C4-2B (cell line): ENCODE measurements around the gene KIAA2012.

Source experiments
- ZFX ChIP-seq: fragments of 450-650 bp; IDR thresholded peaks from 2 replicates; pipeline ENCODE4 v1.6.1; 2017
- TF ChIP-seq, protein P1 (sequence below): fragments of 450-650 bp; conservative IDR thresholded peaks from 2 replicates; pipeline ENCODE4 v1.5.1; 2017; ENCODE audit warnings: mild to moderate bottlenecking

DNA sequence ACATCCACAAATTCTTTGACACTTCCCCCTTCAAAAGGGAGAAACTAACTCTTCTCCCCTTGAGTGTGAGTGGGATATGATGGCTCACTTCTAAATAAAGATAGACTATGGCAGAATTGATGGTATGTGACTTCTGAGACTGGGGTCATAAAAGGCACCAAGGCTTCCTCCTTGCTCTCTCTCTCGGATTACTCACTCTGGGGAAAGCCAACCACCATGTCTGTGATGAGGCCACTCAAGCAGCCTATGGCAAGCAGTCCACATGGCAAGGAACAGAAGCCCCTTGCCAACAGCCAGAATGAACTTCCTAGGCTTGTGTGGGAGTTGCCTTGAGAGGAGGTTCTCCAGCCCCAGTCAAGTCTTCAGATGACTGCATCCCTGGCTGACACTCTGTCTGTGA lies 43.6 kb downstream of the KIAA2012 start:
- TF ChIP-seq, protein P1, sequence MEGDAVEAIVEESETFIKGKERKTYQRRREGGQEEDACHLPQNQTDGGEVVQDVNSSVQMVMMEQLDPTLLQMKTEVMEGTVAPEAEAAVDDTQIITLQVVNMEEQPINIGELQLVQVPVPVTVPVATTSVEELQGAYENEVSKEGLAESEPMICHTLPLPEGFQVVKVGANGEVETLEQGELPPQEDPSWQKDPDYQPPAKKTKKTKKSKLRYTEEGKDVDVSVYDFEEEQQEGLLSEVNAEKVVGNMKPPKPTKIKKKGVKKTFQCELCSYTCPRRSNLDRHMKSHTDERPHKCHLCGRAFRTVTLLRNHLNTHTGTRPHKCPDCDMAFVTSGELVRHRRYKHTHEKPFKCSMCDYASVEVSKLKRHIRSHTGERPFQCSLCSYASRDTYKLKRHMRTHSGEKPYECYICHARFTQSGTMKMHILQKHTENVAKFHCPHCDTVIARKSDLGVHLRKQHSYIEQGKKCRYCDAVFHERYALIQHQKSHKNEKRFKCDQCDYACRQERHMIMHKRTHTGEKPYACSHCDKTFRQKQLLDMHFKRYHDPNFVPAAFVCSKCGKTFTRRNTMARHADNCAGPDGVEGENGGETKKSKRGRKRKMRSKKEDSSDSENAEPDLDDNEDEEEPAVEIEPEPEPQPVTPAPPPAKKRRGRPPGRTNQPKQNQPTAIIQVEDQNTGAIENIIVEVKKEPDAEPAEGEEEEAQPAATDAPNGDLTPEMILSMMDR, result no peak
- TF ChIP-seq ZFX, result no peak
